K562 (cell line): ENCODE results near the gene DNAJC30. TPM values are rescaled to one million over a fixed set of nuclear protein-coding genes. Genes with fewer than 3 reads are reported as not detected.

Source experiments
- ATAC-seq: fragments of 200-7000 bp; cut with Tn5 transposase; 3 replicates; pipeline ENCODE4 v1.9.1; 2020; ENCODE audit warnings: moderate library complexity
- BruUV-seq: library from RNA; stranded (reverse); fragments of 400-500 nt; replicated peaks from 2 replicates; lab custom pipeline; 2021; lab: Mats Ljungman, UMichigan
- CTCF ChIA-PET: fragments of 300-600 bp; formaldehyde crosslinking; extraction: SDS; loops from one replicate; lab custom pipeline; 2021; ENCODE audit warnings: low intra/inter-chr PET ratio; lab: Yijun Ruan, JAX
- POLR2A ChIA-PET: fragments of 300-600, 350-650 bp; sonication (Branson Sonifier 250); formaldehyde crosslinking; extraction: SDS; loops from one replicate; lab custom pipeline; 2021; ENCODE audit warnings: antibody characterized with exemption, inconsistent platforms; lab: Yijun Ruan, JAX
- DNase-seq, 4 experiments: peaks; one replicate each; pipeline versions ENCODE4 v3.0.0 to v3.0.0-alpha.2; 2011 to 2018; ENCODE audit warnings: low spot score in 3 of 4, mixed read lengths in 3 of 4; ENCODE audit errors: extremely low read depth in 1 of 4
- FAIRE-seq: peaks from 2 replicates; lab custom pipeline; 2011; peaks lifted over from hg19 to GRCh38; lab: Jason Lieb, UNC
- H2AFZ ChIP-seq: 2 replicates; pipeline ENCODE4 v1.6.0; 2011; ENCODE audit warnings: low read depth, low read length, control low read depth, inconsistent platforms
- H3K27ac ChIP-seq: fragments of 200-600 bp; 3 replicates; pipeline ENCODE4 v1.8.0; 2011; ENCODE audit warnings: low read depth, mild to moderate bottlenecking, control low read depth, inconsistent platforms, low read length, moderate library complexity, mixed read lengths; ENCODE audit errors: extremely low read depth
- H3K27me3 ChIP-seq, 2 experiments: fragments of 300-600 bp in 1 of 2; 2 replicates in 1 of 2; 3 replicates in 1 of 2; pipeline versions ENCODE4 v1.6.0 to v1.8.0; 2011; ENCODE audit warnings: inconsistent platforms in 2 of 2, low read length in 2 of 2, mild to moderate bottlenecking in 1 of 2, mixed read lengths in 1 of 2, moderate library complexity in 1 of 2; ENCODE audit not compliant: control insufficient read depth in 2 of 2, insufficient read depth in 2 of 2
- H3K36me3 ChIP-seq: fragments of 300-600 bp; 3 replicates; pipeline ENCODE4 v1.8.0; 2011; ENCODE audit warnings: mild to moderate bottlenecking, low read length, inconsistent platforms; ENCODE audit not compliant: control insufficient read depth, insufficient read depth
- H3K4me1 ChIP-seq, 2 experiments: fragments of 200-600 bp in 1 of 2; replicated peaks in 1 of 2; 2 replicates in 1 of 2; 3 replicates in 1 of 2; pipeline versions ENCODE4 v1.5.1 to v1.8.0; 2011; ENCODE audit warnings: inconsistent platforms in 2 of 2, low read length in 2 of 2, mild to moderate bottlenecking in 1 of 2, mixed read lengths in 1 of 2, moderate library complexity in 1 of 2; ENCODE audit not compliant: control insufficient read depth in 2 of 2, insufficient read depth in 2 of 2
- H3K4me2 ChIP-seq: 2 replicates; pipeline ENCODE4 v1.6.1; 2011; ENCODE audit warnings: low read length, control low read depth, inconsistent platforms, mixed read lengths; ENCODE audit not compliant: insufficient read depth
- H3K4me3 ChIP-seq: fragments of 200-600 bp; sonication (generic), shearing (Covaris generic); 2 replicates; pipeline ENCODE4 v1.5.1; 2016; ENCODE audit warnings: control low read depth, inconsistent platforms
- H3K79me2 ChIP-seq: fragments of 200-600 bp; 3 replicates; pipeline ENCODE4 v1.8.0; 2011; ENCODE audit warnings: low read length, inconsistent platforms; ENCODE audit not compliant: control insufficient read depth, insufficient read depth
- H3K9ac ChIP-seq, 2 experiments: 2 replicates each; pipeline versions ENCODE4 v1.6.0 to v1.6.1; 2011; ENCODE audit warnings: low read depth in 2 of 2, low read length in 2 of 2, control low read depth in 1 of 2, inconsistent platforms in 1 of 2, mild to moderate bottlenecking in 1 of 2, mixed read lengths in 1 of 2; ENCODE audit not compliant: insufficient read depth in 1 of 2
- H3K9me1 ChIP-seq: one replicate; pipeline ENCODE4 v1.6.0; 2011; ENCODE audit warnings: inconsistent platforms, mild to moderate bottlenecking, low read length, moderate library complexity; ENCODE audit not compliant: control insufficient read depth, insufficient read depth
- H3K9me3 ChIP-seq: replicated peaks from 2 replicates; pipeline ENCODE4 v1.5.1; 2011; ENCODE audit warnings: low read depth, low read length, inconsistent platforms; ENCODE audit not compliant: control insufficient read depth, insufficient read depth
- H4K20me1 ChIP-seq: replicated peaks from 2 replicates; pipeline ENCODE4 v1.6.1; 2011; ENCODE audit warnings: low read length, inconsistent platforms, mixed read lengths; ENCODE audit not compliant: control insufficient read depth, insufficient read depth
- BCL6 ChIP-seq: fragments of 250-450 bp; sonication (Bioruptor Pico); IDR thresholded peaks from 2 replicates; pipeline ENCODE4 v1.4.0; 2020
- CREB3L1 ChIP-seq: fragments of 450-650 bp; IDR thresholded peaks from 2 replicates; pipeline ENCODE4 v1.6.1; 2014; ENCODE audit warnings: low read depth, mild to moderate bottlenecking, moderate library complexity, borderline replicate concordance
- MCM5 ChIP-seq: fragments of 450-650 bp; IDR thresholded peaks from 2 replicates; pipeline ENCODE4 v1.6.1; 2016; ENCODE audit warnings: low read depth
- REST ChIP-seq, 2 experiments: fragments of 450-650 bp; formaldehyde crosslinking in 1 of 2; IDR thresholded peaks; 2 replicates each; pipeline versions ENCODE4 v1.4.0 to v1.6.1; 2014 to 2020; ENCODE audit warnings: mild to moderate bottlenecking in 2 of 2, borderline replicate concordance in 1 of 2, low read depth in 1 of 2
- SRF ChIP-seq, 2 experiments: fragments of 250-450, 450-650 bp in 1 of 2; sonication (Bioruptor Pico) in 1 of 2; sonication (generic) in 1 of 2; formaldehyde crosslinking; IDR thresholded peaks; 2 replicates each; pipeline versions ENCODE4 v1.5.0 to v1.5.1; 2020 to 2022; ENCODE audit warnings: mild to moderate bottlenecking in 1 of 2, missing genetic modification reagents in 1 of 2
- WGBS: fragments of 100-300 bp; shearing (Covaris generic); methylation state at CpG from one replicate; pipeline ENCODE4 v1.1.6; 2016; ENCODE audit warnings: low coverage, mixed read lengths; ENCODE audit not compliant: insufficient coverage; ENCODE audit errors: missing lambda C conversion rate; 5-methylcytosine and 5-hydroxymethylcytosine counted together
- in situ Hi-C: fragments of 300-500 bp; cut with MboI; formaldehyde crosslinking; loops from 4 replicates; pipeline ENCODE4 v1.15.0; 2018; ENCODE audit warnings: inconsistent platforms, mixed read lengths
- intact Hi-C: fragments of 100-400 bp; cut with micrococcal nuclease; formaldehyde crosslinking; loops from 2 replicates; pipeline ENCODE4 v1.14.2; 2022
- polyA plus RNA-seq, 8 experiments: library from polyadenylated mRNA; depleted of rRNA in 4 of 8; stranded (reverse) in 5 of 8; unstranded in 3 of 8; fragments of >200 nt; fragmentation: Nextera tagmentation in 2 of 8; fragmentation: Illumina TruSeq in 1 of 8; extraction: Ambion mirVana in 2 of 8; extraction: Trizol in 1 of 8; gene quantifications; 2 replicates each; pipeline versions ENCODE4 v1.2.1 to v1.2.3, GENCODE V29; 2011 to 2014; ENCODE audit warnings: inconsistent platforms in 1 of 8, missing spikeins in 1 of 8
- total RNA-seq, 7 experiments: library from RNA; depleted of rRNA in 6 of 7; stranded (reverse); fragments of >200 nt in 6 of 7; fragmentation: Illumina TruSeq in 2 of 7; extraction: Trizol in 2 of 7; gene quantifications; 2 replicates each; pipeline versions ENCODE4 v1.2.1 to v1.2.3, GENCODE V29; 2011 to 2021; ENCODE audit warnings: low replicate concordance in 1 of 7

The DNAJC30 gene
- total and polyA plus RNA-seq, 9 of the 15 experiments (the other 6 are each of a cell fraction or from before 2014, with no cell fraction given) = 1.1 to 11.3 (median 4.6) TPM

GRCh38 chr7:73680501-73680900 lies 2.8 kb downstream of the DNAJC30 start:
- no peak overlapping the region for H3K27ac ChIP-seq
- POLR2A ChIA-PET = interaction anchor here (1.4 kb wide), 1 partner anchor 74 kb away, joined by 5 read pairs; no protein-coding TSS in a partner anchor
- H3K4me2 ChIP-seq = peak overlapping the region; percentile 94; the same call in 1 of the 2 replicates
- no peak overlapping the region for H2AFZ ChIP-seq
- peaks cover 68% of the 10 kb centered on the region for H3K79me2 ChIP-seq
- FAIRE-seq (no peak), DNase-seq (no peak)
- H3K9me3 ChIP-seq = no peaks in the 10 kb centered on the region
- H3K9me1 ChIP-seq = no peaks in the 10 kb centered on the region
- H3K4me1 ChIP-seq = peaks cover 35 to 41% of the 10 kb centered on the region in 2 experiments; a peak in 4 of 5 replicates
- peaks cover 40% of the 10 kb centered on the region; the same call in 2 of the 3 replicates for H3K36me3 ChIP-seq
- in situ Hi-C loops = no loop called here
- 0 out of 2 replicates have a peak, but pooled peaks cover 7% of the 10 kb centered on the region for H4K20me1 ChIP-seq
- 71% methylated on average over 7 of the region's 7 CpGs for WGBS
- TF ChIP-seq REST (IDR thresholded peaks at IDR 0.05; ENCODE audit: borderline replicate concordance) (0 out of 2 replicates have a peak, but pooled peaks have one; percentile 18), REST (CRISPR knock-in tag; IDR thresholded peaks at IDR 0.05; ENCODE audit: low read depth) (no peak), CREB3L1 (no peak), MCM5 (no peak), SRF (CRISPR knock-in tag; IDR thresholded peaks at IDR 0.05) (no peak), BCL6 (no peak)
- TF ChIP-seq, all 486 proteins: peak for 1
- intact Hi-C loops = loop anchor here (5.0 kb wide), 1 partner anchor 37 kb away; the partner anchor contains the start of gene STX1A
- no TSS peak for BruUV-seq
- H3K9ac ChIP-seq = 0 out of 4 replicates have a peak overlapping the region, but pooled peaks of 1 of the 2 experiments have one; percentile 14
- ATAC-seq = no peak
- CTCF ChIA-PET = no interaction called here
- no peak overlapping the region for H3K4me3 ChIP-seq
- no peaks in the 10 kb centered on the region for H3K27me3 ChIP-seq
